SH-SY5Y (cell line): ENCODE results near the gene DAAM1.

Experiments
- GATA2 ChIP-seq: IDR thresholded peaks from 2 replicates; pipeline ENCODE4 v1.6.1; 2011; ENCODE audit warnings: mild to moderate bottlenecking, low read depth, low read length
- GATA3 ChIP-seq: IDR thresholded peaks from 2 replicates; pipeline ENCODE4 v1.6.1; 2011; ENCODE audit warnings: low read depth, mild to moderate bottlenecking, low read length, moderate library complexity

DAAM1 gene

GRCh38 chr14:59295951-59296350, 107.5 kb downstream of the DAAM1 start:
- TF ChIP-seq GATA2 (no peak; the same call in 1 of the 2 replicates), GATA3 (no peak)

GRCh38 chr14:59296508-59296907, 108.0 kb downstream of the DAAM1 start:
- no peak for TF ChIP-seq GATA3
- no peak for TF ChIP-seq GATA2

- TF ChIP-seq GATA2 = no peak
- TF ChIP-seq GATA3 = no peak
Measured at GRCh38 chr14:59297071-59297776, 108.8 kb downstream of the DAAM1 start.

GRCh38 chr14:59299731-59300130, 111.3 kb downstream of the DAAM1 start:
- TF ChIP-seq GATA3 = no peak
- no peak for TF ChIP-seq GATA2

- TF ChIP-seq GATA2 (no peak), GATA3 (no peak)
Measured at GRCh38 chr14:59301354-59301753, 112.9 kb downstream of the DAAM1 start.

- TF ChIP-seq GATA3 (no peak), GATA2 (no peak)
Measured at GRCh38 chr14:59302313-59302712, 113.8 kb downstream of the DAAM1 start.

GRCh38 chr14:59303216-59303615, 114.7 kb downstream of the DAAM1 start:
- TF ChIP-seq GATA2 (no peak), GATA3 (no peak)

- no peak for TF ChIP-seq GATA2
- TF ChIP-seq GATA3 = no peak
Measured at GRCh38 chr14:59305231-59305630, 116.8 kb downstream of the DAAM1 start.

GRCh38 chr14:59305836-59306555, 117.5 kb downstream of the DAAM1 start:
- TF ChIP-seq GATA3 = no peak
- no peak for TF ChIP-seq GATA2

- TF ChIP-seq GATA2 (no peak), GATA3 (no peak)
Measured at GRCh38 chr14:59306775-59307174, 118.3 kb downstream of the DAAM1 start.

GRCh38 chr14:59308086-59308485, 119.6 kb downstream of the DAAM1 start:
- TF ChIP-seq GATA2 (no peak), GATA3 (no peak)

- no peak for TF ChIP-seq GATA3
- no peak for TF ChIP-seq GATA2
Measured at GRCh38 chr14:59308673-59309072, 120.2 kb downstream of the DAAM1 start.

- TF ChIP-seq GATA2 (no peak), GATA3 (no peak)
Measured at GRCh38 chr14:59309291-59309900, 120.9 kb downstream of the DAAM1 start.

GRCh38 chr14:59310633-59311032, 122.2 kb downstream of the DAAM1 start:
- TF ChIP-seq GATA3 = no peak
- no peak for TF ChIP-seq GATA2

- TF ChIP-seq GATA3 (no peak), GATA2 (no peak)
Measured at GRCh38 chr14:59311723-59312122, 123.3 kb downstream of the DAAM1 start.
